Measurements from ENCODE around the gene NPNT.

Gene NPNT

GRCh38 chr4:105991726-105992125, 96.5 kb downstream of the NPNT start:
- Histone ChIP-seq H3K79me2 (ENCODE audit: control insufficient read depth, insufficient read depth, low read length) (no peaks in the 10 kb centered on the region), H3K36me3 (ENCODE audit: control insufficient read depth, insufficient read depth, low read length) (no peaks in the 10 kb centered on the region), H2BK5ac (ENCODE audit: low read length) (no peak overlapping the region), H3K27ac (ENCODE audit: low read depth, low read length) (no peak overlapping the region), H3K4ac (ENCODE audit: low read depth, low read length) (no peak overlapping the region), H3K9ac (ENCODE audit: low read length) (no peak overlapping the region), H4K8ac (ENCODE audit: low read depth, low read length) (no peak overlapping the region), H3K4me3 (ENCODE audit: low read length) (no peak overlapping the region), H3K4me2 (ENCODE audit: low read length) (no peak overlapping the region), H3K27me3 (ENCODE audit: insufficient read depth, low read length, poor library complexity) (no peaks in the 10 kb centered on the region), H2AK5ac (ENCODE audit: low read length) (no peak overlapping the region), H2BK120ac (ENCODE audit: low read depth, low read length) (no peak overlapping the region), H3K79me1 (ENCODE audit: low read length) (no peaks in the 10 kb centered on the region), H3K56ac (ENCODE audit: low read length) (no peak overlapping the region), H2BK15ac (replicated peaks; ENCODE audit: low read depth) (no peak overlapping the region), H4K5ac (ENCODE audit: low read length) (no peak overlapping the region), H3K23ac (ENCODE audit: low read length) (no peak overlapping the region), H3K4me1 (ENCODE audit: control insufficient read depth, low read depth, low read length) (no peaks in the 10 kb centered on the region), H3K18ac (ENCODE audit: low read length) (no peak overlapping the region)
- DNase-seq = no peak
- WGBS (ENCODE audit: extremely low coverage, insufficient coverage, low lambda C conversion rate) = no CpG with 5 or more reads among the region's 8 CpGs

GRCh38 chr4:105992641-105993305, 97.5 kb downstream of the NPNT start:
- Histone ChIP-seq H3K4ac (ENCODE audit: low read depth, low read length) (no peak overlapping the region), H2BK15ac (replicated peaks; ENCODE audit: low read depth) (no peak overlapping the region), H3K23ac (ENCODE audit: low read length) (no peak overlapping the region), H3K4me2 (ENCODE audit: low read length) (no peak overlapping the region), H3K27ac (ENCODE audit: low read depth, low read length) (no peak overlapping the region), H3K9ac (ENCODE audit: low read length) (no peak overlapping the region), H3K4me3 (ENCODE audit: low read length) (no peak overlapping the region), H3K18ac (ENCODE audit: low read length) (no peak overlapping the region), H2BK5ac (ENCODE audit: low read length) (no peak overlapping the region), H3K79me1 (ENCODE audit: low read length) (no peaks in the 10 kb centered on the region), H2BK120ac (ENCODE audit: low read depth, low read length) (no peak overlapping the region), H3K79me2 (ENCODE audit: control insufficient read depth, insufficient read depth, low read length) (no peaks in the 10 kb centered on the region), H3K36me3 (ENCODE audit: control insufficient read depth, insufficient read depth, low read length) (no peaks in the 10 kb centered on the region), H3K27me3 (ENCODE audit: insufficient read depth, low read length, poor library complexity) (no peaks in the 10 kb centered on the region), H3K4me1 (ENCODE audit: control insufficient read depth, low read depth, low read length) (no peaks in the 10 kb centered on the region), H2AK5ac (ENCODE audit: low read length) (no peak overlapping the region), H4K8ac (ENCODE audit: low read depth, low read length) (no peak overlapping the region), H3K56ac (ENCODE audit: low read length) (no peak overlapping the region), H4K5ac (ENCODE audit: low read length) (no peak overlapping the region)
- no CpG with 5 or more reads among the region's 2 CpGs for WGBS (ENCODE audit: extremely low coverage, insufficient coverage, low lambda C conversion rate)
- DNase-seq = no peak

DNA sequence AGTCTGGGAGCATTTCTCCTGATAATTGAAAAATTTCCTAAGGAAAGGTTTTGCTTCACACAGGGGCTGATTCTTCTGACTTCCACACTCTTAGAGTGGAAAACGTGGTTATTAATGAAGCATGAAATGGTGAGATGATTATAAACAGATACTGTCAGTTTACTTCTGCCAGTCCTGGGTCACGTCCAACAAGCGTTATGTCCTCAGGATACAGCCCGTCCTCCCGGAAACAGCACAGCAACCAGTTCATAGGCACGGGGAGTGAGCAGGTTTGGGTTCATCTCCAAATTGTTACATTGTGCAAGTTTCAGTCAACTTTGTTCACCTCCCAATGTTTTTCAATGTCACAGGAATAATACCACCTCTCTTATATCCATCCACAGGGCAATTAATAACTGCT, 98.8 kb downstream of the NPNT start:
- Histone ChIP-seq H2BK5ac (ENCODE audit: low read length) (no peak overlapping the region), H4K5ac (ENCODE audit: low read length) (no peak overlapping the region), H3K27ac (ENCODE audit: low read depth, low read length) (no peak overlapping the region), H4K8ac (ENCODE audit: low read depth, low read length) (no peak overlapping the region), H3K4ac (ENCODE audit: low read depth, low read length) (no peak overlapping the region), H3K27me3 (ENCODE audit: insufficient read depth, low read length, poor library complexity) (no peaks in the 10 kb centered on the region), H3K9ac (ENCODE audit: low read length) (no peak overlapping the region), H3K23ac (ENCODE audit: low read length) (no peak overlapping the region), H3K79me2 (ENCODE audit: control insufficient read depth, insufficient read depth, low read length) (no peaks in the 10 kb centered on the region), H3K4me3 (ENCODE audit: low read length) (no peak overlapping the region), H2BK15ac (replicated peaks; ENCODE audit: low read depth) (no peak overlapping the region), H3K56ac (ENCODE audit: low read length) (no peak overlapping the region), H3K36me3 (ENCODE audit: control insufficient read depth, insufficient read depth, low read length) (no peaks in the 10 kb centered on the region), H2AK5ac (ENCODE audit: low read length) (no peak overlapping the region), H3K18ac (ENCODE audit: low read length) (no peak overlapping the region), H3K4me1 (ENCODE audit: control insufficient read depth, low read depth, low read length) (no peaks in the 10 kb centered on the region), H3K79me1 (ENCODE audit: low read length) (no peaks in the 10 kb centered on the region), H2BK120ac (ENCODE audit: low read depth, low read length) (no peak overlapping the region), H3K4me2 (ENCODE audit: low read length) (no peak overlapping the region)
- DNase-seq = no peak
- no CpG with 5 or more reads among the region's 6 CpGs for WGBS (ENCODE audit: extremely low coverage, insufficient coverage, low lambda C conversion rate)

DNA sequence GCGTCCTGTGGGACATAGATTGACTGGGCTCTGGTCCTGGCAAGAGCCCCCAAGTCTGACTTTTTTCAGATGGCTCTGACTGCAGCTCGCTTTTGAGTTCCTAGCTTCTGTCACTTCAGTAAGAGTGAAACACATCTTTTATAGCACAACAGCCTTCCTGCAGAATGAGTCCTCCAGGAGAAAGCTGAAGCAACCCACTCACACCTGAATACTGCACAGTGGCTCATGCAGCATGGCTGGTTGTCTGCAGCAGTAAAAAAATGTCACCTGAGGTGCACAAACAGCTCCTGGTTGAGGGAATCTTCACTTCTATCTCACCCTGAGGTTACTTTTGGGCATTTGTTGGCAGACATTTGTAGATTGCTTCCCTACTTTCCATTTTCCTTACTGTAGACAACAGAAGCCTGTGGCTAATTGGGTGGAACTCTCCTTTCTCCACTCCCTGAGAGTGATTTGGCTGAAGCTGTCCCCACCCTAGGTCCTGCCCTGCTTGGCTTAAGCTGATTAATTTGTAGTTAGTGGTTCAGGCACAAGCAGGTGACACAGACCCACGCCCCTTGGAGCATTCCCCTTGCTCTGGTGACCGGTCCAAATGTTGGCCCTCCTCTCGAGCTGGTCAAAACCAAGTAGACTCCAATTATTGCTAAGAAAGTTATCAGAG, 99.7 kb downstream of the NPNT start:
- no peak overlapping the region for H3K56ac ChIP-seq (ENCODE audit: low read length)
- H3K79me2 ChIP-seq (ENCODE audit: control insufficient read depth, insufficient read depth, low read length) = no peaks in the 10 kb centered on the region
- H3K4me2 ChIP-seq (ENCODE audit: low read length) = no peak overlapping the region
- no peak overlapping the region for H4K5ac ChIP-seq (ENCODE audit: low read length)
- H3K4me1 ChIP-seq (ENCODE audit: control insufficient read depth, low read depth, low read length) = no peaks in the 10 kb centered on the region
- no peak overlapping the region for H3K9ac ChIP-seq (ENCODE audit: low read length)
- no peak for DNase-seq
- no peak overlapping the region for H3K27ac ChIP-seq (ENCODE audit: low read depth, low read length)
- WGBS (ENCODE audit: extremely low coverage, insufficient coverage, low lambda C conversion rate) = no CpG with 5 or more reads among the region's 5 CpGs
- H3K36me3 ChIP-seq (ENCODE audit: control insufficient read depth, insufficient read depth, low read length) = no peaks in the 10 kb centered on the region
- H3K27me3 ChIP-seq (ENCODE audit: insufficient read depth, low read length, poor library complexity) = no peaks in the 10 kb centered on the region
- H3K18ac ChIP-seq (ENCODE audit: low read length) = no peak overlapping the region
- H2AK5ac ChIP-seq (ENCODE audit: low read length) = no peak overlapping the region
- H3K4me3 ChIP-seq (ENCODE audit: low read length) = no peak overlapping the region
- H3K23ac ChIP-seq (ENCODE audit: low read length) = no peak overlapping the region
- H3K79me1 ChIP-seq (ENCODE audit: low read length) = no peaks in the 10 kb centered on the region
- H3K4ac ChIP-seq (ENCODE audit: low read depth, low read length) = no peak overlapping the region
- no peak overlapping the region for H2BK5ac ChIP-seq (ENCODE audit: low read length)
- H2BK120ac ChIP-seq (ENCODE audit: low read depth, low read length) = no peak overlapping the region
- H2BK15ac ChIP-seq (replicated peaks; ENCODE audit: low read depth) = no peak overlapping the region
- H4K8ac ChIP-seq (ENCODE audit: low read depth, low read length) = no peak overlapping the region

- Histone ChIP-seq H3K4me1 (ENCODE audit: control insufficient read depth, low read depth, low read length) (no peaks in the 10 kb centered on the region), H3K56ac (ENCODE audit: low read length) (no peak overlapping the region), H3K4ac (ENCODE audit: low read depth, low read length) (no peak overlapping the region), H3K4me3 (ENCODE audit: low read length) (no peak overlapping the region), H2BK5ac (ENCODE audit: low read length) (no peak overlapping the region), H3K18ac (ENCODE audit: low read length) (no peak overlapping the region), H2AK5ac (ENCODE audit: low read length) (no peak overlapping the region), H3K4me2 (ENCODE audit: low read length) (no peak overlapping the region), H3K27me3 (ENCODE audit: insufficient read depth, low read length, poor library complexity) (no peaks in the 10 kb centered on the region), H4K5ac (ENCODE audit: low read length) (no peak overlapping the region), H3K9ac (ENCODE audit: low read length) (no peak overlapping the region), H3K36me3 (ENCODE audit: control insufficient read depth, insufficient read depth, low read length) (no peaks in the 10 kb centered on the region), H3K23ac (ENCODE audit: low read length) (no peak overlapping the region), H3K79me1 (ENCODE audit: low read length) (no peaks in the 10 kb centered on the region), H3K27ac (ENCODE audit: low read depth, low read length) (no peak overlapping the region), H2BK15ac (replicated peaks; ENCODE audit: low read depth) (no peak overlapping the region), H4K8ac (ENCODE audit: low read depth, low read length) (no peak overlapping the region), H2BK120ac (ENCODE audit: low read depth, low read length) (no peak overlapping the region), H3K79me2 (ENCODE audit: control insufficient read depth, insufficient read depth, low read length) (no peaks in the 10 kb centered on the region)
- no peak for DNase-seq
- WGBS (ENCODE audit: extremely low coverage, insufficient coverage, low lambda C conversion rate) = no CpG with 5 or more reads among the region's 7 CpGs
These were observed 101.6 kb downstream of the NPNT start for GRCh38 chr4:105996845-105997244.
